GM18502 (cell line): ENCODE measurements around the gene CD81.
"Not testable (repeated sequence)": the region's sequence is repeated elsewhere in the genome, so short reads cannot be mapped to it uniquely, and the experiment has no call there.

Experiments
- ATAC-seq: cut with Tn5 transposase; IDR thresholded peaks from one replicate; pipeline ENCODE4 v1.9.1; 2021; ENCODE audit warnings: mild to moderate bottlenecking; ENCODE audit not compliant: unreplicated experiment, poor library complexity

Gene CD81

DNA sequence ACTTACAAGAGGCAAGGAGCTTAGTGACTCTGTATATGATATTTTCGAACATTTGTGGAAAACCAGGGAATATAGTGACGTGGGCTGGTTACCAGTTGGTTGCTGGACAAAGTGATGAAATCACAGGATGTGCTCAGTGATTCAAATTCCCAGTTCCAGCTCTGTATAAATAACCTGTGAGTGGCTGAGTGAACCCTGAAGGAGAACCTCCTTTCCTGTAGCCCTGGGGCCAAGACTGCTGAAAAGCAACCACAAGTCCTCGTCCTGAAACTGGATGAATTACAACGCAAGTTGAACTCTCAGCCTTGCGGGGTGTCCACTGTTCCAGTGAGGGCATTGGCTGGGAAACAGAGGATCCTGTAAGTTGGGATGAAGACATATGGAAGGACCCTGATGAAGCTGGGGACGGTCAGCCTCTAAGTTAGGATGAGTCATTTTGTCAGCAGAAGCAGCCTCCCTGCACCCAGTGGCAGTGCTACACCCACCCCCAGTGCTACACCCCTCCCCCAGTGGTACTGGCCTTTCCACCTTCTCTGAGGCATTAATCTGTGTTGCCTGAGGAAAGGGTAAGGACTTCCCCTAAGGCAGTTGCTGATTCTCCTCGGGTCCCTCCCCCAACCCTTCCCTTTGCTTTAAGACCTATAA, 22.0 kb upstream of the CD81 start:
- ATAC-seq = no peak

DNA sequence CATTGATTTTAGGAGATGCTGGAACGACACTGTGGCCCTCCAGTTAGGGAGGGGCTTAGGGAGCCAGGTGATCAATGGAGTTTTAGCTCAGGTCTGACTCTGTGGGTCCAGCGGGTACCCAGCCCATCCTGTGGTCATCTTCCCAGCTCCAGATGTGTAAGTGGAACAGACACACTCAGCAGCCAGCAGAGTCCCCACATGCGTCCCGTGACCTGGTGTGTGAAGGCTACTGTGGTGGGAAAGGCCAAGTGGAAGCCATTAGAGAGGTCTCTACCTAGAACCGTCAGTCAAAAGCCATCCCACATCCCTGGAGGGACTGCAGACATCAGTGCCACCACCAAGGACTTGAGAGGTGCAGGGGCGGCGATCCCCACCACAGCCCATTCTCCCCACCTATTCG, 19.9 kb upstream of the CD81 start:
- ATAC-seq = no peak

DNA sequence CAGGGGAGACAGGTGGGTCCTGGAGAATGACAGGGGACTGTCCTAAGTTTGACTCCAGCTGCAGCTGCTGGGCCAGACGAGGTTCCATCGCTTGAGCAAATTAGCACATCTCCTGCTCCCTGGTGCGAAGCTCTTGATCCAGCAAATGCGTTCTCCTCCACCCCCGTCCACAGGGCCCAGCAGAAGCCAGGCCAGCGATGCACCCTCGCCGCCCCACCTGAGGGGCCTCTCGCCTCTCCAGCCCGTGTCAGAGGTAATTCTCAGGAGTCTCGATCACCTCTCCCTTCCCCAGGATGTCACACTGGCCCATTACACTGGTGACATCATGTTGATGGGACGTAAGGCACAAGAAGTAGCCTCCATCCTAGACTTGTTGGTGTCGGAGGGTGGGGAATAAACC, 19.5 kb upstream of the CD81 start:
- not testable (repeated sequence) for ATAC-seq

DNA sequence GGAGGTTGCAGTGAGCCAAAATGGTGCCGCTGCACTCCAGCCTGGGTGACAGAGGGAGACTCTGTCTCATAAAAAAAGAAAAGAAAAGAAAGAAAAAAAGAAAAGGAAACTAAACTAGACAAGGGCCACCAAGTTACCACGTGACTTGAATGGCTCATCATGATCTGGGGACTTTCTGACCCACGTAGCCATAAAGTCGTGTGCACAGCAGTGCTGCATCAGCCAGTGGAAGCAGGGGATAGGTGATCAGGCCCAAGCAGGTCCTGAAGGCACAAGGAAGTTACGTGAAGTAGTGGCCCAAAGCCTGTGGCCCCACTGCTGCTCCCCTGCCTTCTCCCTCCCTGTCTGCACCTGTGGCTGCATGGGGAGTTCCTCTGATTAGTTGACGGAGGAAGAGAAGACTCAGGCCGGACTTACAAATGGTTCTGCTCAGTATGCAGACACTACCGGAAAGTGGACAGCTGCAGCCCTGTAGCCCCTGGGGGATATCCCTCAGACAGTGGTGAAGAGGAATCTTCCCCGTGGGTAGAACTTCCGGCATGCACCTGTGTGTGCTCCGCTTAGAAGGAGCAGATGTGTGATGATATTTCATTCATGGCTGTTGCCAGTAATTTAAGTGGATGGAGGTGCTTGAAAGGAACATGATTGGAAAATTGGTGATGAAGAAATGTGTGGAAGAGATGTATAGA, 18.2 kb upstream of the CD81 start:
- no peak for ATAC-seq

DNA sequence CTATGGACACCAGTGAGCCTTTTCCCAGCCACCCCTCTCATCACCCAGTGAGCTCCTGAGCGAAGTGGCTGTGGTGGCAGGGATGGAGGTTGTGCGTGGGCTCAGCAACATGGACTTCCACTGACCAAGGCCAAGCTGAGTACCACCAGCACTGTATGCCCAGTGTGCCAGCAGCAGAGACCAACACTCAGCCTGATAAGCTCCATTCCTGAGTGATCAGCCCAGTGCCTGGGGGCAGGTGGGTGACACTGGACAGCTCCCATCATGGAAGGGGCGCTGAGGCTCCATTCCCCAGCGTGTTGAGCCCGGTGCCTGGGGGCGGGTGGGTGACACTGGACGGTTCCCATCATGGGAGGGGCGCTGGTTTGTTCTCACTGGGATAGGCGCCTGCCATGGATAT, 17.6 kb upstream of the CD81 start:
- ATAC-seq = no peak

DNA sequence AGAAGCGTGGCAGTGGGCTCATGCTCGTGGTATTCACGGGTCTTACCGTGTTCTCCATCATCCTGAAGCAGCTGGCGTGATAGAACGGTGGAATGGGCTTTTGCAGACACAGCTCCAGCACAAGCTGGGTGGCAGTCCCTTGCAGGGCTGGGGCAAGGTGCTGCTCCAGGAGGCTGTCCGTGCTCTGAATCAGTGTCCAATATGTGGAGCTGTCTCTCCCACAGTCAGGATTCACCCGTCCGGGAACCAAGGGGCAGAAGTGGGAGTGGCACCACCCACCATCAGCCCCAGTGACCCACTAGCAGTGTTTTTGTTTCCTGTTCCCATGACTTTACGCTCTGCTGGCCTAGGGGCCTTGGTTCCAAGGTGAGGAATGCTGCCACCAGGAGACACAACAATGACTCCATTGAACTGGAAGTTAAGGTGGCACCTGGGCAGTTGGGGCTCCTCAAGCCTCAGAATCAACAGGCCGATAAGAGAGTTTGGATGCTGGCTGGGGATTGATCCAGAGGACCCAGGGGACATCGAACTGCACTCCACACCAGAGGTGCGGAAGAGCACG, 16.9 kb upstream of the CD81 start:
- no peak for ATAC-seq

DNA sequence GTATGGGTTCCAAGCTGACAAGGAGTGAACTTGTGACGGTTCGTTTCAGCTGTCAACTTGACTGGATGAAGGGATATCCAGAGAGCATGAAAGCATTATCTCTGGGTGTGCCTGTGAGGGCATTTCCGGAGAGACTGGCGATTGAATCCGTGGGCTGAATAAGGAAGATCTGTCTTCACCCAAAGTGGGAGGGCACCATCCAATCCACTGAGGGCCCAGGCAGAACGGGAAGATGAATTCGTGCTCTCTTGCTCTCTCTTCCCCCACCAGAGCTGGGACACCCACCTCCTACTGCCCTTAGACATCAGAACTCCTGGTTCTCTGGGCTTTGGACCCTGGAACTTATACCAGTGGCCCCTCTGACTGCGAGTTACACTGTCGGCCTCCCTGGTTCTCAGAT, 15.5 kb upstream of the CD81 start:
- ATAC-seq = no peak

DNA sequence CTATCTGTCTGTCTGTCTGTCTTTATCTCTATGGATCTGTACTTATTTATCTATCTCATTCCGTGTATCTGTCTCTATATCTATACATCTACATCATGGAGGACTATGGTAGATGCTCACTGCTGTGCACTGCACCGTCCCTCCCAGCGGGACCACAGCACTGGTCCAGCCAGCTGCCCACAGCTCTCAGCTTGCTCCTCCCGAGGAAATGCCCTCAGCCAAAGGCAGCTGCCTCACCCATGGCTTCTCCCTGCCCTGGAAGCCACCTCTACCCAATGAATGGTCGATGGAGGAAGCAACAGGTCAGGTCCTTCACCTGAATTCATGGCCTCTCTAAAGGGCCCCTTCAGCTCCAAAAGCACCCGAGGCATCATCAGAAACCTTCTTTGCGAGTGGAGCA, 14.7 kb upstream of the CD81 start:
- ATAC-seq = no peak

DNA sequence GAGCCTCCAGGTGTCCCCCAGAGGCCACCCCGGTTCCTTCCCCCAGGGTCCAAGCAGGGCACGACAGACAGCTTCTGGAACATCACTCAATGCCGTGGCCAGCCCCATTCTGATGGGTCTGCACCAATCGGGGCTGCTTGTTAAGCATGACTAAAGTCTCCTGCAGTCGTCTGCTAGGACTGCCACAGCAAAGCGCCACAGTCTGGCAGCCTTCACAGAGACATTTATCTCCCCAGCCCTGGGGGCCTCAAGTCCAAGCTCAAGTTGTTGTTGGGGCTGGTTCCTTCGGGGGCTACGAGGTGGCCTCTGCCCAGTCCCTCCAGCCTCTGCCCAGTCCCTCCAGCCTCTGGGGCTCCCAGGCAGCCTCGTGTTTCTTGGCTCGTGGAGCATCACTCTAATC, 14.0 kb upstream of the CD81 start:
- no peak for ATAC-seq

DNA sequence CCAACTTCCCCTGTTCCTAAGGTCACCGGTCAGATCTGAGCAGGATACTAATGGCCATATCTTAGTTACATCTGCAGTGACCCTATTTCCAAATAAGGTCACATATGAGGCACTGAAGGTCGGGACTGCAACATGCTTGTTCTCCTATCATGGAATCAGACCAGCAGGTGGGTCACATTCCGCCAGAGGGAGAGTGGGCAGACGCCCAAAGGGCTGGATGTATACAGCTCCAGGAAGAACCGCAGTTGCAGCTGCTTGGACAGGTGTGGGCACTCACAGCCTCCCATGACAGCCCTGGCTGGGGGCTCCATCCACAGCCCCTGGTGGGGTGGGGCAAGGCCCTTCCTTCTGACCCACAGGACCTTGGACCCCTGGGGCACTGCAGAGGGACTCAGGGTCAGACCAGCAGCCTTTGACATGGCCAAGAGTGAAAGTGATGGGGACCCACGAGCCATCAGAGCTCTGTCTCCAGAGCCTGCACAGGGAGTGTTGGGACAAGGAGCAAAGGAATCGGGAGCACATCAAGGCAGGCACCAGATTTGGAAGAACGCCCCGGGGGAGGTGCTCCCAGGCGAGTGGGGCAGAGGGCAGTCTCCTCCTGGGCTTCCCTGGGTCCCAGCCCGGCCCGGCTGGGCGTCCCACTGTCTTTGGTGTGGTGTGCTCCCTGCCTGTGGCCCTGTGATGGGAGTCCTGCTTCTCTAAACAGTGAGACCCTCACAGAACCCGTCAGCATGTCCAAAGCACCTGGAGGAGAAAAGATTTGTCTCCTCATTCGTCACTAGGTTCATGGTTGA, 13.3 kb upstream of the CD81 start:
- no peak for ATAC-seq

DNA sequence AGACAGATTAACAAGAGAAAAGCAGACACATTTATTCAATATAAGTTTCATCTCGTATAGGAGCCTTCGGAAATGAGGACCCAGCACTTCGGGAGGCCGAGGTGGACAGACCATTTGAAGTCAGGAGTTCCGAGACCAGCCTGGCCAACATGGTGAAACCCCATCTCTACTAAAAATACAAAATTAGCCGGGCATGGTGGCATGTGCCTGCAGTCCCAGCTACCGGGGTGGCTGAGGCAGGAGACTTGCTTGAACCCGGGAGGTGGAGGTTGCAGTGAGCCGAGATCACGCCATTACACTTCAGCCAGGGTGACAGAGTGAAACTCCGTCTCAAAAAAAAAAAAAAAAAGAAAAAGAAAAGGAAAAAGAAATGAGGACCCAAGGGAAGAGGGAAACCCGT, 12.7 kb upstream of the CD81 start:
- not testable (repeated sequence) for ATAC-seq

DNA sequence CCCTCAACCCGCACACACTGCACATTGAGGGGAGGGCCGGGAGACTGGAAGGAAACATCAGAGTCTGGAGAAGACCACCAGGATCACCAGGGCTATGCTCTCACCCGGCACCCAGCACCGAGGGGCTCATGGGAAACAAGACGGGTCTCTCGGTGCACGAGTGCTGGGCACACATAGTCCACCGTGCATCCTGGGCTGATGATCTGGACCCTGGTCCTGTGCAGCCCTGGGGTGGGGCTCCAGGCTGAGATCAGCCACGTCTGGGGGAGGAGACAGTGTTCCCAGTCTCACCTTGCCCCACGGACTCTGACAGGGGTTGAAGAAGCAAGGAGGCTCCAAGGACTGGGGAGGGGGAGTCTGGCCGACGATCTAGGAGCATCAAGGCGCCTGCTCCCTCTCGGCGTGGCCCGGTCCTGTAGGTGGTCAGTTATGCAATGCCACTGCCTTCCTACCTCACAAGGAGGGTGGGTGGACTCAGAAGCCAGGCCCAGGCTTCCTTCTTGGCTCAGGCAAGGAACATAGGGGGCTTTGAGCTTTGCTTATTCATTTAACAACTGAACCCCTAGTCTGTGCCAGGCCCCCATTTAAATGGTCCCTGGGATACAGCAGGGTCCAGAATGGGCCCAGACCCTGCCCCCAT, 11.4 kb upstream of the CD81 start:
- ATAC-seq = no peak

DNA sequence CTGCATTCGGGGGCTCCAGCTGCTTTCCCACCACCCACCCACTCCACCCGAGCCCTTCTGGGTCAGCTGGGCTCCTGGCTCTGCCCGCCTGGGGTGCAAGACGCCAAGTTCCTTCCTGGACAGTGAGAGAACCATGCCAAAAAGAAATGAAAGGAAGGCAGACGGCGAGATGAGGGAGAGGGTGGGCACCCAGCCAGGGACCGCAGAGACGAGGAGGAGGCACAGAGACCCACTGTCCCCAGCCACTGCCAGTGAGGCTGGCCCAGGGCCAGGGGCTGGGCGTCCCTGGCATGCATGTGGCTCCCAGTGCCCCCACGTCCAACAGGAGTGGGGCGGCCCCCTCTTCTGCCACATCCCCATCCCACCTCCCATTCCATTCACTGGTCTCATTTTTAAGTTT, 10.8 kb upstream of the CD81 start:
- ATAC-seq = no peak

DNA sequence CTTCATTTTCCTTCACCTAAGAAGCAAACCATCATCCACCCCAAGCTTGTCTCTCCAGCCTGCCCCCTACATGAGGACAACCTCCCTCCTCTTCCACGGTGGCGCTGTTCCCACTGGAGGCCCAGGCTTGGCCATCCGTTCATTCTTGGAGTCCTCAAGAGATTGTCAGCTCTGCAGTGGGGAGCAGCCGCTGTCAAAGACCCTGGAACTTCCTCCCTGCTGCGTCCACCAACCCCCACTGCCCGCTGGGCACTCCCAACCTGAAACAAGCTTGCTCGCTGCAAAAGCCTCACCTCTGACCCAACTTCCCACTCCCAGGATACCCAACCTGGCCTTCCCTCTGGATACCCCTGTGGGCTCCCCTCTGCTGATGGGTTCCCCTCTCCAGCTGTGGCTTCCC, 10.4 kb upstream of the CD81 start:
- no peak for ATAC-seq

DNA sequence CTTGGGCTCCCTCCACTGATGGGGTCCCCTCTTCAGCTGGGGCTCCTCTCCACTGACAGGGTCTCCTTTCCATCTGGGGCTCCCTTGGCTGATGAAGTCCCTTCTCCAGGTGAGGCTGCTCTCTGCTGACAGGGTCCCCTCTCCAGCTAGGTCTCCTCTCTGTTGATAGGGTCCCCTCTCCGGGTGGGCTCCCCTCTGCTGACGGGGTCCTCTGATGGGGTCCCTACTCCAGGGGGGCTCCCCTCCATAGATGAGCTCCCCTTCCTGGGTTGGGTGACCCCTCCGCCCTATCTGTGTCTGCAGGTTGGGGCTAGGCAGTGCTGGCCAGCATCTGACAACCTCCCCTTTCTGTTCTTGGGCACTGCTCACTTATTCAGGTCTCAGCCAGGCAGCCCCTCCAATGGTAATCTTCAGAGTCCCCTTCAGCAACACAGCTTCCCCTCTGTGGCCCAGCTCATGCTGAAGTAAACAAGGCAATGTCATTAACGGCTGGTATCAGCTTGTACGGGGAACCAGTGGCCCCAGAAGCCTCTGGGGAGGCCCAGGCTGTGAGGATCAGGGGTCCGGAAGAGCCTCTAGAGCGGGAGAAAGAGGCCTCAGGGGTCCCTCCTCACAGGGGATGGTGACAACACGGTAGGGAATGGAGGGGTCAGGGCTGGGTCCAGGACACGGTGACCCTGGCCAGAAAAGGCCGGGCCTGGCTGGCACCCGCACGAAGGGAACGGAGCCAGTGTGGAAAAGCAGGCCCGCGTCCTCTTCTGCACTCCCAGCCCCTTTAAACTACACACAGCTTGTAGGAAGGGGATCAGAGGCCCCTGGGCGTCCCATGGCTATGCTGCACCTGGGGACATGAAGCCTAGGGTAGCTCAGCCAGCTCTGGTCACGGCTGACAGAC, 9.6 kb upstream of the CD81 start:
- ATAC-seq = no peak

DNA sequence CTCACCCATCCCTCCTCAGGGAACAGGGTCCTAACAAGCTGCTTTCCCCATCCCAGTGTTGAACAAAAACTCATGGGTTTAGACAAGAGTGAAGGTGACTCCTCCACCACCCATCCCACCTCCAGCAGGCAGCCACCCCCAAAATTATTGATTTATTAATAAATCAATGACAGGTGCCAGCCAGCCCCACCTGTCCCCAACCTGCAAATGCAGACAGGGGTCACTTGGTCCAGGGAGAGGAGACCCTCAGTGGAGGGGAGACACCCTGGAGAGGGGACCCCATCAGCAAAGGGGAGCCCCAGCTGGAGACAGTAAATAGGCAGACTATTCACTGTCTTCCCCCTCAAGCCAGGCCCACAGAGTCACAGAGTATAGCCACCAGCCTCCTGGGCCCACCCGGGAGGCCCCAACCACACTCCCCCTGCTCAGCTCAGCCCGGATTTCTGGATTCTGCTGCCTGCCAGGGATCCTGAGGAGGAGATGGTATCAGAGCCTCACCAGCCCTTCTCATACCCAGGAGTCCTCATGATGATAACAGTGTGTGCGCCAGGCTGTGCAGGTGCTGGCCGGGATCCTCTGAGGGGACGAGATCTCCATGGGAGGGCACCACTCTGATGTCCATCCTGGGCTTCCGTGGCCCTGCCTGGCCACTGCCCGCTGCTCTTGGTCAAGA, 8.8 kb upstream of the CD81 start:
- no peak for ATAC-seq

DNA sequence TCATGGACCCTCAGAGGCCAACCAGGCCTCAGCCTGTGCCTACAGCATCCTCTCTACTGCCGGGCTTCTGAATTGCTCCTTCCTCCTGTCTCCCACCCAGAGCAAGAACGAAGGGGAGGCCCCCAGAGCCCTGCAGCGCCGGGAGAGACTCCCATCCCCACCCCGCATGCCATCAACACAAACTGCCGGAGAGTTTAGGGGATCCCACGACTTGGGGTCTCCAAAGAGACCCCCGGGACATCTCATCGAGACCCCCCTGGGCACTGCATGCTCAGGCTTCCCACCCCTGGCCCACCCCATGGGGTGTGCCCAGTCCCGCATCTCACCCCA, 8.3 kb upstream of the CD81 start:
- ATAC-seq = no peak

DNA sequence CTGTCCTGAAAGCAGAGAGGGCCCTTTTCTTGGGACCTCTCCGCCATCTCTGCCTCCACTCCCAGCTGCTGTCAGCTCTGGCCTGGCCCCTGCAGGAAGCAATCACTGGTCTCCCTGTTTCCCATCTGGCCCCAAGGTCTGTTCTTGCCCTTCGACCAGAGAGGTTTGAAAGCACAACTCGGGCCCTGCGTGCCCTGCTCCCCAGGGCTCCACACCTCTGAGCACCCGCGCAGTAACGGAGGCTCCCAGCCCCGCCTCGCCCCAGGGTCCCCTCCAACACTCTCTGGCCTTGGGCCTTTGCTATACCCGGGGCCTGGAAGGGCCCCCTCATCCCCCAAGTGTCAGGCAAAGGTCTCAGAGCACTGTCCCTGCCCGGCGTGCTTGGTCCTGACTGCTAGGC, 7.8 kb upstream of the CD81 start:
- ATAC-seq = no peak

DNA sequence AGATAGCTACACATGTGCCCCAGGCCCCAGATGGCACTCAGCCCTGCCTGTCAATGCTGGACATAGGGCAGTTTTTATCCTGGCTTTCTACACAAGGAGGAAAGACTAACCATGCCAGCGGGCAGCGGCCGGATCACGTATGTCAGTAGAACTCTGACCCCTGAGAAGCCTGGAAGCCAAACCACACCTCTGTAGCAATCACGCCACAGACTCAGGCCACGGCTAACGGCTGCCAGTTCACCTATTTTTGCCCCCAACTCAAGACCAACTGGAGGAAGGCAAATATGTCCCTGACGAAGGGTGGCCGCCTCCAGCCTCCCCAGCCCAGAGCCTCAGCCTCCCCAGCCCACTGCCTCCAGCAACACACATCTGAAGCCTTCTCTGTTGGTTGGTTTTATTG, 7.2 kb upstream of the CD81 start:
- no peak for ATAC-seq
